Measurements from ENCODE around the gene RNF8.

The RNF8 gene

GRCh38 chr6:37362101-37362828, 8.5 kb downstream of the RNF8 start:
- DNase-seq: no peak

GRCh38 chr6:37365791-37366190, 12.0 kb downstream of the RNF8 start:
- DNase-seq: peak; percentile 21 to 33

GRCh38 chr6:37366910-37367309, 13.1 kb downstream of the RNF8 start:
- DNase-seq: peak in 1 of 2 experiments; percentile 33

- DNase-seq: no peak
Measured at GRCh38 chr6:37368961-37369320, 15.2 kb downstream of the RNF8 start.

- no peak for DNase-seq
Measured at GRCh38 chr6:37369321-37370201, 15.8 kb downstream of the RNF8 start.

- DNase-seq: no peak
Measured at GRCh38 chr6:37371154-37372083, 17.6 kb downstream of the RNF8 start.

GRCh38 chr6:37372116-37372515, 18.3 kb downstream of the RNF8 start:
- no peak for DNase-seq

GRCh38 chr6:37373822-37374471, 20.2 kb downstream of the RNF8 start:
- peak; percentile 20 to 58 for DNase-seq

GRCh38 chr6:37375376-37375775, 21.6 kb downstream of the RNF8 start:
- DNase-seq: no peak

- no peak for DNase-seq
Measured at GRCh38 chr6:37376078-37376743, 22.4 kb downstream of the RNF8 start.

GRCh38 chr6:37381579-37381978, 27.8 kb downstream of the RNF8 start:
- DNase-seq: peak in 1 of 2 experiments; percentile 58

GRCh38 chr6:37382994-37383765, 29.4 kb downstream of the RNF8 start:
- DNase-seq: peak in 1 of 2 experiments; percentile 6

GRCh38 chr6:37388578-37388977, 34.8 kb downstream of the RNF8 start:
- DNase-seq: no peak

GRCh38 chr6:37389857-37390256, 36.1 kb downstream of the RNF8 start:
- no peak for DNase-seq

- DNase-seq: no peak
Measured at GRCh38 chr6:37391120-37391519, 37.3 kb downstream of the RNF8 start.

- no peak for DNase-seq
Measured at GRCh38 chr6:37392821-37393220, 39.0 kb downstream of the RNF8 start.

GRCh38 chr6:37393381-37393929, 39.7 kb downstream of the RNF8 start:
- DNase-seq: no peak

- no peak for DNase-seq
Measured at GRCh38 chr6:37396571-37397180, 42.9 kb downstream of the RNF8 start.

GRCh38 chr6:37399131-37399530, 45.3 kb downstream of the RNF8 start:
- no peak for DNase-seq

- no peak for DNase-seq
Measured at GRCh38 chr6:37399795-37400490, 46.2 kb downstream of the RNF8 start.
